ENCODE results near the gene LRP8. TPM values are rescaled to one million over a fixed set of nuclear protein-coding genes. Genes with fewer than 3 reads are reported as not detected.

Gene LRP8
- total RNA-seq, 1 experiment from 2014 or later = 69.5 TPM

DNA sequence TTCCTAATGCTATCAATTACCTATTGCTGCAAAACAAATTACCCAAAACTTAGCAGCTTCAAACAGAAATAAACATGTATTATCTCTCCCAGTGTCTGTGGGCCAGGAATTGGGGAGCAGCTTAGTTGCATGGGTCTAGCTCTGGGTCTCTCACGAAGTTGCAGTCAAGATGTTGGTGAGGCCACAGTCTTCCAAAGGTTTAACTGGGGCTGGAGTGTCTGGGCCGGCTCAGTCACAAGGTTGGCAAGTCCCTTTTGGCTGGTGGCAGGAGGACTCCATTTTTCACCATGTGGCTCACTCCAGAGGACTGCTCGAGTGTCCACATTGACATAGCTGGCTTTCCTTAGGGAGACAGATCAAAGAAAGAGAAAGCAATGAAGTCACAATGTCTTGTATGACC, 5.0 kb upstream of the LRP8 start:
- Mint-ChIP-seq H3K4me1 (peaks cover 4% of the 10 kb centered on the region), H3K27me3 (ENCODE audit: low read depth) (peaks cover 3% of the 10 kb centered on the region; the same call in 1 of the 2 replicates), H3K4me3 (no peak overlapping the region), H3K36me3 (no peaks in the 10 kb centered on the region), H3K27ac (no peak overlapping the region), H3K9me3 (no peaks in the 10 kb centered on the region)
- ChIA-PET CTCF (interaction anchor here (0.9 kb wide), 1 partner anchor 60 kb away, joined by 3 read pairs; no protein-coding TSS in a partner anchor), POLR2A (no interaction called here)
- ATAC-seq (no peak), DNase-seq (ENCODE audit: low spot score) (no peak)
- no peak for TF ChIP-seq ETV6 (CRISPR knock-in tag; IDR thresholded peaks at IDR 0.05)
- TF ChIP-seq NFATC4 (CRISPR knock-in tag; IDR thresholded peaks at IDR 0.05) = no peak
- TF ChIP-seq SOX15 (CRISPR knock-in tag; IDR thresholded peaks at IDR 0.05) = no peak
- TF ChIP-seq, protein P1, sequence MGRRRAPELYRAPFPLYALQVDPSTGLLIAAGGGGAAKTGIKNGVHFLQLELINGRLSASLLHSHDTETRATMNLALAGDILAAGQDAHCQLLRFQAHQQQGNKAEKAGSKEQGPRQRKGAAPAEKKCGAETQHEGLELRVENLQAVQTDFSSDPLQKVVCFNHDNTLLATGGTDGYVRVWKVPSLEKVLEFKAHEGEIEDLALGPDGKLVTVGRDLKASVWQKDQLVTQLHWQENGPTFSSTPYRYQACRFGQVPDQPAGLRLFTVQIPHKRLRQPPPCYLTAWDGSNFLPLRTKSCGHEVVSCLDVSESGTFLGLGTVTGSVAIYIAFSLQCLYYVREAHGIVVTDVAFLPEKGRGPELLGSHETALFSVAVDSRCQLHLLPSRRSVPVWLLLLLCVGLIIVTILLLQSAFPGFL (CRISPR knock-in tag; IDR thresholded peaks at IDR 0.05; ENCODE audit: borderline replicate concordance) = no peak
- no peak for TF ChIP-seq ZNF416 (CRISPR knock-in tag; IDR thresholded peaks at IDR 0.05)
- no peak for TF ChIP-seq ZNF317 (CRISPR knock-in tag; IDR thresholded peaks at IDR 0.05; ENCODE audit: borderline replicate concordance, low read depth)
- TF ChIP-seq ZNF263 (CRISPR knock-in tag; IDR thresholded peaks at IDR 0.05; ENCODE audit: low read depth) = no peak
- no peak for TF ChIP-seq NR2C2 (CRISPR knock-in tag; IDR thresholded peaks at IDR 0.05)
- no peak for TF ChIP-seq ZNF396 (CRISPR knock-in tag; IDR thresholded peaks at IDR 0.05; ENCODE audit: borderline replicate concordance)
- TF ChIP-seq, protein P2, sequence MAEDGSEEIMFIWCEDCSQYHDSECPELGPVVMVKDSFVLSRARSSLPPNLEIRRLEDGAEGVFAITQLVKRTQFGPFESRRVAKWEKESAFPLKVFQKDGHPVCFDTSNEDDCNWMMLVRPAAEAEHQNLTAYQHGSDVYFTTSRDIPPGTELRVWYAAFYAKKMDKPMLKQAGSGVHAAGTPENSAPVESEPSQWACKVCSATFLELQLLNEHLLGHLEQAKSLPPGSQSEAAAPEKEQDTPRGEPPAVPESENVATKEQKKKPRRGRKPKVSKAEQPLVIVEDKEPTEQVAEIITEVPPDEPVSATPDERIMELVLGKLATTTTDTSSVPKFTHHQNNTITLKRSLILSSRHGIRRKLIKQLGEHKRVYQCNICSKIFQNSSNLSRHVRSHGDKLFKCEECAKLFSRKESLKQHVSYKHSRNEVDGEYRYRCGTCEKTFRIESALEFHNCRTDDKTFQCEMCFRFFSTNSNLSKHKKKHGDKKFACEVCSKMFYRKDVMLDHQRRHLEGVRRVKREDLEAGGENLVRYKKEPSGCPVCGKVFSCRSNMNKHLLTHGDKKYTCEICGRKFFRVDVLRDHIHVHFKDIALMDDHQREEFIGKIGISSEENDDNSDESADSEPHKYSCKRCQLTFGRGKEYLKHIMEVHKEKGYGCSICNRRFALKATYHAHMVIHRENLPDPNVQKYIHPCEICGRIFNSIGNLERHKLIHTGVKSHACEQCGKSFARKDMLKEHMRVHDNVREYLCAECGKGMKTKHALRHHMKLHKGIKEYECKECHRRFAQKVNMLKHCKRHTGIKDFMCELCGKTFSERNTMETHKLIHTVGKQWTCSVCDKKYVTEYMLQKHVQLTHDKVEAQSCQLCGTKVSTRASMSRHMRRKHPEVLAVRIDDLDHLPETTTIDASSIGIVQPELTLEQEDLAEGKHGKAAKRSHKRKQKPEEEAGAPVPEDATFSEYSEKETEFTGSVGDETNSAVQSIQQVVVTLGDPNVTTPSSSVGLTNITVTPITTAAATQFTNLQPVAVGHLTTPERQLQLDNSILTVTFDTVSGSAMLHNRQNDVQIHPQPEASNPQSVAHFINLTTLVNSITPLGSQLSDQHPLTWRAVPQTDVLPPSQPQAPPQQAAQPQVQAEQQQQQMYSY (CRISPR knock-in tag; IDR thresholded peaks at IDR 0.05) = no peak
- no peak for TF ChIP-seq ZNF423 (CRISPR knock-in tag; IDR thresholded peaks at IDR 0.05)
- no peak for TF ChIP-seq RELA (CRISPR knock-in tag; IDR thresholded peaks at IDR 0.05; ENCODE audit: borderline replicate concordance)
- TF ChIP-seq HMGA2 (CRISPR knock-in tag; IDR thresholded peaks at IDR 0.05) = no peak
- no peak for TF ChIP-seq FOXK1 (CRISPR knock-in tag; IDR thresholded peaks at IDR 0.05)
- TF ChIP-seq KAT7 (CRISPR knock-in tag; IDR thresholded peaks at IDR 0.05; ENCODE audit: borderline replicate concordance) = no peak
- no peak for TF ChIP-seq SMAD3 (CRISPR knock-in tag; IDR thresholded peaks at IDR 0.05; ENCODE audit: borderline replicate concordance)
- TF ChIP-seq, protein P3, sequence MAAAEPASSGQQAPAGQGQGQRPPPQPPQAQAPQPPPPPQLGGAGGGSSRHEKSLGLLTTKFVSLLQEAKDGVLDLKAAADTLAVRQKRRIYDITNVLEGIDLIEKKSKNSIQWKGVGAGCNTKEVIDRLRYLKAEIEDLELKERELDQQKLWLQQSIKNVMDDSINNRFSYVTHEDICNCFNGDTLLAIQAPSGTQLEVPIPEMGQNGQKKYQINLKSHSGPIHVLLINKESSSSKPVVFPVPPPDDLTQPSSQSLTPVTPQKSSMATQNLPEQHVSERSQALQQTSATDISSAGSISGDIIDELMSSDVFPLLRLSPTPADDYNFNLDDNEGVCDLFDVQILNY (CRISPR knock-in tag; IDR thresholded peaks at IDR 0.05) = no peak
- TF ChIP-seq, protein P4, sequence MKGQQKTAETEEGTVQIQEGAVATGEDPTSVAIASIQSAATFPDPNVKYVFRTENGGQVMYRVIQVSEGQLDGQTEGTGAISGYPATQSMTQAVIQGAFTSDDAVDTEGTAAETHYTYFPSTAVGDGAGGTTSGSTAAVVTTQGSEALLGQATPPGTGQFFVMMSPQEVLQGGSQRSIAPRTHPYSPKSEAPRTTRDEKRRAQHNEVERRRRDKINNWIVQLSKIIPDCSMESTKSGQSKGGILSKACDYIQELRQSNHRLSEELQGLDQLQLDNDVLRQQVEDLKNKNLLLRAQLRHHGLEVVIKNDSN (CRISPR knock-in tag; IDR thresholded peaks at IDR 0.05) = no peak

DNA sequence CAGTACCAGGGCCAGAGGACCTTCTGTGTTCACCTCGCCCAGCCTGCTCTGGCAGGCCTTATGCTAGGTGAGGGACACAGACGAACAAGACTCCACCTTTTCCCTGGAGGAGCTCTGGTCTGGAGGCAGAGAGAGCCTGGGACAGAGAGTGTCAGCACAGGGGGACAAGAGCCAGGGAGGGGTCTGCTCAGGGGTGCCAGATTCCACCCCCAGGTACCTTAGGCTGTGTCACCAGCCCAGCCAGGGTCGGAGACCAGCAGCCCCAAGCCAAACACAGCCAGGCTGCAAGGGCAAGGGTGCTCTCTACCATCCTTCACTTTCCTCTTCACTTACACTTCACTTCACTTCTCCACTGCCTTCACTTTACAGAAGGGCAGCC, 4.3 kb upstream of the LRP8 start:
- POLR2A ChIA-PET = no interaction called here
- H3K27ac Mint-ChIP-seq = no peak overlapping the region
- peaks cover 3% of the 10 kb centered on the region; the same call in 1 of the 2 replicates for H3K27me3 Mint-ChIP-seq (ENCODE audit: low read depth)
- TF ChIP-seq CBFB (CRISPR knock-in tag; IDR thresholded peaks at IDR 0.05; ENCODE audit: low read depth) (no peak), RELA (CRISPR knock-in tag; IDR thresholded peaks at IDR 0.05; ENCODE audit: borderline replicate concordance) (no peak)
- TF ChIP-seq, protein P3 (CRISPR knock-in tag; IDR thresholded peaks at IDR 0.05) = no peak
- TF ChIP-seq, protein P5, sequence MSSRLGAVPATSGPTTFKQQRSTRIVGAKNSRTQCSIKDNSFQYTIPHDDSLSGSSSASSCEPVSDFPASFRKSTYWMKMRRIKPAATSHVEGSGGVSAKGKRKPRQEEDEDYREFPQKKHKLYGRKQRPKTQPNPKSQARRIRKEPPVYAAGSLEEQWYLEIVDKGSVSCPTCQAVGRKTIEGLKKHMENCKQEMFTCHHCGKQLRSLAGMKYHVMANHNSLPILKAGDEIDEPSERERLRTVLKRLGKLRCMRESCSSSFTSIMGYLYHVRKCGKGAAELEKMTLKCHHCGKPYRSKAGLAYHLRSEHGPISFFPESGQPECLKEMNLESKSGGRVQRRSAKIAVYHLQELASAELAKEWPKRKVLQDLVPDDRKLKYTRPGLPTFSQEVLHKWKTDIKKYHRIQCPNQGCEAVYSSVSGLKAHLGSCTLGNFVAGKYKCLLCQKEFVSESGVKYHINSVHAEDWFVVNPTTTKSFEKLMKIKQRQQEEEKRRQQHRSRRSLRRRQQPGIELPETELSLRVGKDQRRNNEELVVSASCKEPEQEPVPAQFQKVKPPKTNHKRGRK (CRISPR knock-in tag; IDR thresholded peaks at IDR 0.05; ENCODE audit: borderline replicate concordance) = no peak
- TF ChIP-seq, protein P6, sequence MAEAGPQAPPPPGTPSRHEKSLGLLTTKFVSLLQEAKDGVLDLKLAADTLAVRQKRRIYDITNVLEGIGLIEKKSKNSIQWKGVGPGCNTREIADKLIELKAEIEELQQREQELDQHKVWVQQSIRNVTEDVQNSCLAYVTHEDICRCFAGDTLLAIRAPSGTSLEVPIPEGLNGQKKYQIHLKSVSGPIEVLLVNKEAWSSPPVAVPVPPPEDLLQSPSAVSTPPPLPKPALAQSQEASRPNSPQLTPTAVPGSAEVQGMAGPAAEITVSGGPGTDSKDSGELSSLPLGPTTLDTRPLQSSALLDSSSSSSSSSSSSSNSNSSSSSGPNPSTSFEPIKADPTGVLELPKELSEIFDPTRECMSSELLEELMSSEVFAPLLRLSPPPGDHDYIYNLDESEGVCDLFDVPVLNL (CRISPR knock-in tag; IDR thresholded peaks at IDR 0.05; ENCODE audit: borderline replicate concordance, low read depth) = no peak
- TF ChIP-seq, protein P7, sequence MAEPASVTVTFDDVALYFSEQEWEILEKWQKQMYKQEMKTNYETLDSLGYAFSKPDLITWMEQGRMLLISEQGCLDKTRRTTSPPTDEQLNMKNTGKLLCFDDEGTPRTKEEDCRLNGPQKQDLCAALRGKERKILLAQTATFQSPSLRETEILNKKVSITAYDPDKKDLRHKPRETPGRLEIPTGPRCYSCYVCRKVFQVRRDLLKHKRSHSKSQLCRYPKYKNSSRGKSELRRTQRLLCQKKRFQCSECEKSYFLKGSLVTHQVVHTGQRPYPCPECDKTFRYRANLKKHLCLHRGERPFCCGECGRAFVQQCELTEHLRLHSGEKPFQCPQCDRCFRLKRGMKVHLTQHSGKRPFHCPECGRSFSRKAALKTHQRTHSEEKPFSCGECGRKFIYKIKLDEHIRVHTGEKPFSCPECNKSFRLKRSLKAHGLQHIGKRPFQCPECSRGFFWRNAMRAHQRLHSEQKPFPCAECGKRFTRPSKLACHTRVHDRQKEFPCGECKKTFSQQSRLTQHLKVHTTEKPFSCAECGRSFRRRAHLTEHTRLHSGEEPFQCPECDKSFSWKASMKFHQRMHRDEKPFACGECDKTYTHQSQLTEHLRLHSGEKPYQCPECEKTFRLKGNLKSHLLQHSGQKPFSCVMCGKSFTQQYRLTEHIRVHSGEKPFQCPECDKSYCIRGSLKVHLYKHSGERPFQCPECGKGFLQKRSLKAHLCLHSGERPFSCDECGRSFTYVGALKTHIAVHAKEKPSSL (CRISPR knock-in tag; conservative IDR thresholded peaks at IDR 0.05) = no peak

More for the DNA sequence above, 4.3 kb upstream of the LRP8 start:
- peaks cover 4% of the 10 kb centered on the region for H3K4me1 Mint-ChIP-seq
- ATAC-seq (no peak), DNase-seq (ENCODE audit: low spot score) (no peak)
- H3K36me3 Mint-ChIP-seq = no peaks in the 10 kb centered on the region
- no peak overlapping the region for H3K4me3 Mint-ChIP-seq
- no peaks in the 10 kb centered on the region for H3K9me3 Mint-ChIP-seq
- CTCF ChIA-PET = interaction anchor here (0.6 to 0.9 kb wide), 2 partner anchors 61 to 103 kb away, joined by 3 read pairs; no protein-coding TSS in a partner anchor
